NCI-H524 (cell line): Measurements from ENCODE around the gene SF1.

ENCODE experiments used
- DNase-seq, 2 experiments: peaks; one replicate each; lab custom pipeline; 2025; lab: John Stamatoyannopoulos, UW

The SF1 gene

GRCh38 chr11:64777449-64778222 is 706 bp downstream of the SF1 start:
- DNase-seq: peak; percentile 57 to 74

- DNase-seq: no peak
Observed at GRCh38 chr11:64776875-64777274, 1.5 kb downstream of the SF1 start.

- no peak for DNase-seq
Observed at GRCh38 chr11:64776425-64776824, 1.9 kb downstream of the SF1 start.

GRCh38 chr11:64774144-64774543 is 4.2 kb downstream of the SF1 start:
- no peak for DNase-seq

- no peak for DNase-seq
Observed at GRCh38 chr11:64772303-64773018, 5.9 kb downstream of the SF1 start.

- no peak for DNase-seq
Observed at GRCh38 chr11:64771861-64772260, 6.5 kb downstream of the SF1 start.

- DNase-seq: no peak
Observed at GRCh38 chr11:64770120-64770519, 8.2 kb downstream of the SF1 start.

- DNase-seq: no peak
Observed at GRCh38 chr11:64769283-64769682, 9.1 kb downstream of the SF1 start.

GRCh38 chr11:64768300-64768694 is 10.0 kb downstream of the SF1 start:
- DNase-seq: no peak

GRCh38 chr11:64767344-64768299 is 10.7 kb downstream of the SF1 start:
- peak; percentile 33 to 35 for DNase-seq

- no peak for DNase-seq
Observed at GRCh38 chr11:64766881-64767280, 11.5 kb downstream of the SF1 start.

- DNase-seq: no peak
Observed at GRCh38 chr11:64765851-64766665, 12.3 kb downstream of the SF1 start.

GRCh38 chr11:64765291-64765850 is 13.0 kb downstream of the SF1 start:
- no peak for DNase-seq

GRCh38 chr11:64764753-64765152 is 13.6 kb downstream of the SF1 start:
- DNase-seq: no peak

- no peak for DNase-seq
Observed at GRCh38 chr11:64764040-64764611, 14.2 kb downstream of the SF1 start.

GRCh38 chr11:64763526-64764039 is 14.8 kb downstream of the SF1 start:
- no peak for DNase-seq

GRCh38 chr11:64762674-64763525 is 15.4 kb downstream of the SF1 start:
- no peak for DNase-seq

- no peak for DNase-seq
Observed at GRCh38 chr11:64762277-64762673, 16.1 kb downstream of the SF1 start.

GRCh38 chr11:64760759-64761420 is 17.5 kb downstream of the SF1 start:
- no peak for DNase-seq
